Measurements from ENCODE around the gene CD2.

Gene CD2

GRCh38 chr1:116754198-116754977 lies at the start of gene CD2:
Gene CD2, plus strand, starts transcription at chr1:116754430. Its CDS starts 63 bp downstream, at chr1:116754493.
- ATAC-seq (peak; percentile 85), DNase-seq (no peak)

DNA sequence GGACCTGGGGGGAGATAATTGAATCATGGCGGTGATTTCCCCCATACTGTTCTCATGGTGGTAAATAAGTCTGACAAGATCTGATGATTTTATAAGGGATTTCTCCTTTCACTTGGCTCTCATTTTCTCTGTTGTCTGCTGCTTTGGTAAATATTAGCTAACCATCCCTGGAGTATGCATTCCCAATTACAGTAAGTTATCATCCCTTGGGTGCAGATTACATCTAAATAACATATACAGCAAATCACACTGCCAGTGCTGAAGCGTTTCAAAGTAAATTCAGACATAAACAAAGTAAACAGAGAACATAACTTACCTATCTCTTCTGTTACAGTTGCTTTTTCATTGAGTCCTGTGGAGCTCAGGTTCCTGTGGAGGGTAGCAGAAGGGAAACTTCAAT lies 48.1 kb upstream of the CD2 start:
- DNase-seq (no peak), ATAC-seq (no peak)

DNA sequence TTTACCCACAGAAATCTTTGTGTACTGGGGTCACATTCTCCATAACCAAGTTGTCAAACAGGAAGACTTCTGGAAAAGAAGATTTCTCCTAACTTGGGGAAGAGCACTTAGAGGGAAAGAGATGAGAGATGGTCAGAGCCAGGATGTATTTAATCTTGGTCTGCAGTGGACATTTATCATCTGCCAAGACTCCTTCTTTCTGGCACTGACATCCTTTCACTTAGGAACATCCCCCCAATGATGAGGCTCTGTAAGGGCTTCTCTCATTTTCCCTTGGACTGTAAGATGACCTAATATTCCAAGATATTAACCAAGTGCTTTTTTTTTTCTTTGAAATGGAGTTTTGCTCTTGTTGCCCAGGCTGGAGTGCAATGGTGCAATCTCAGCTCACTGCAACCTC lies 47.4 kb upstream of the CD2 start:
- ATAC-seq (no peak), DNase-seq (no peak)

DNA sequence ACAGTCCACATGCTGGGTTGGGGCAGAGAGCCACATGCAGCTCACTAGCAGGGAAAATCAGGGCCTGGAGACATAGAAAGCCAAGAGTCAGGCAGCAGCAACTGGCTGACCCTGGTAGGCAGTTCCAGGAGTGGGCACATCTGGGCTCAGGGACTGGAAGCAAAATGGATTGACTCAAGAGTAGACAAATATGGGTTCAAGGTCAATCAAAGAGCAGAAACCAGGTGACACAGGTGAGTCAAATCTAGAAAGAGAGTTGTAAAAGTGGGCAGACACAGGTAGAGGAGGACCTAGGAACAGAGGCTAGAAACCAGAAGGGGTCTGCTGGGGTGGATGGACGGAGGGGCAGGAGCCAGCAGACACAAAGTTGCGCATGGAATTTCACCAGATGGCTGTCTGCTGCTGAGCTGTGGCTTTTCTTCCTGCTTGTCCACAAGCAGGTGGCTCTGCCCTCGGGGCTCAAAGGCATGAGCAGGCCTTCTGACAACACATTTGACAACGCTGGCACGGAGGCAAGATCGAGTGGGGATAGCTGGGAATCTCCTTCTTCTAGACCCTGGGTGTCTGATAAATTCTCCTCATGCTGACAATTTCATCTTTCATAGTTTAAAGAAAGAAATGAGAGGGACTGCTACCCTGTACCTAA lies 45.9 kb upstream of the CD2 start:
- ATAC-seq (no peak), DNase-seq (no peak)

GRCh38 chr1:116709666-116710167 lies 44.5 kb upstream of the CD2 start:
- DNase-seq = no peak
- ATAC-seq = no peak

DNA sequence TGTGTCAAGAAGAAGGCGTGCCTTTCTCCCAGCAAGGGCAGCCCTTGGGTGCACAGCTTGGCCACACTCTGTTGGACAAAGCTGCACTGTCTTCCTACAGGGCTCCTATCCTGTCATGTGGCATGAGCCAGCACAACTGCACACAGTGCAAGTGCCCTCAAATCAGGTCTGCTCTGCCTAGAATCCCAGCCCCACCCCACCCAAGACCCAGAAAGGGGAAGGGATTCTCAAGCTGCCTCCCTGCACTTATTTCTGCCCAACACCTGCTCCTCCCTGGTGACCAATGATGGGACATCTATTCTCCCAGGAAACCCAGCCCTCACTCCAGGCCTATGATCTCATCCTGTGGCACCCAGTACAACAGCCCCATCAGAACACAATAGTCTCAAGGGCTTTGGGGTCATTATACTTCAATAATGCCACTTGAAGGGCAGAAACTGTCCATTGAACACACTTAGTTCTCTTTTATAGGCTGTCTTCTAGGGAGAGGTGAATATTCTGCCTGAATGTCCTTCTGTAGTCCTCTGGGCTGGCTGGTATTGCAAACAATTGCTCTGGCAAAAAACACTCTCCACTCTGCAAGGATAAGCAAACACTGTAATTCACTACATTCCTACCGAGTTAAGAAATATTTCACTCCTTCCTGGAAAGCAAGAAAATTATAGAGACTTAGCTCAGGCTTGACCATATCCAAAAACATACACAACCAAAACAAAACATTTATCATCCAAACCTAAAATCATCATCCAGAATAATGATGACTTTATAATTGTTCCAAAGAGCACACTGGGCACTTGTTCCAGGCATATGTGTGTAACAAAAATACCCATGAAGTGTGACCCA lies 43.6 kb upstream of the CD2 start:
- ATAC-seq = no peak
- no peak for DNase-seq

DNA sequence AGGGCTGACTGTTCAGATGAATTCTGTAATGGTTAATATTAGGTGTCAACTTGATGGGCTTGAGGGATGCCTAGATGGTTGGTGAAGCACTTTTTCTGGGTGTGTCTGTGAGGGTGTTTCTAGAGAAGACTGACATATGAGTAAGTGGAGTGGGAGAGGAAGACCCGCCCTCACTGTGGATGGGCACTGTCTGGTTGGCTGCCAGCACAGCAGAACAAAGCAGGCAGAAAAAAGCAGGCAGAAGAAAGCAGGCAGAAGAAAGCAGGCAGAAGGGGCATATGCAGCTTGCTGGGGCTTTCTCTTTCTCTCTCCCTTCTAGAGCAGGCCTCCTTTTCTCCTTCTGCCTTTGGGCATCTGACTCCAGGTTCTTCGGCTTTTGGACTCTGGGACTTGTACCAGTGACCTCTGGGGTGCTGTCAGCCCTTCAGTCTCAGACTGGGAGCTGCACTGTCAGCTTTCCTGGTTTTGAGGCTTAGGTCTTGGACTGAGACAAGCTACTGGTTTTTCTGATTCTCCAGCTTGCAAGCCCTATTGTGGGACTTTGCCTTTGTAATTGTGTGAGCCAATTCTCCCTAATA lies 42.9 kb upstream of the CD2 start:
- DNase-seq (peak; percentile 38), ATAC-seq (peak; percentile 93)

- no peak for DNase-seq
- ATAC-seq = no peak
Measured at GRCh38 chr1:116712510-116712909, 41.7 kb upstream of the CD2 start.

- ATAC-seq (no peak), DNase-seq (no peak)
Measured at GRCh38 chr1:116713474-116713873, 40.8 kb upstream of the CD2 start.

GRCh38 chr1:116716391-116716790 lies 37.8 kb upstream of the CD2 start:
- DNase-seq (no peak), ATAC-seq (no peak)

- ATAC-seq = no peak
- no peak for DNase-seq
Measured at GRCh38 chr1:116717318-116717717, 36.9 kb upstream of the CD2 start.

DNA sequence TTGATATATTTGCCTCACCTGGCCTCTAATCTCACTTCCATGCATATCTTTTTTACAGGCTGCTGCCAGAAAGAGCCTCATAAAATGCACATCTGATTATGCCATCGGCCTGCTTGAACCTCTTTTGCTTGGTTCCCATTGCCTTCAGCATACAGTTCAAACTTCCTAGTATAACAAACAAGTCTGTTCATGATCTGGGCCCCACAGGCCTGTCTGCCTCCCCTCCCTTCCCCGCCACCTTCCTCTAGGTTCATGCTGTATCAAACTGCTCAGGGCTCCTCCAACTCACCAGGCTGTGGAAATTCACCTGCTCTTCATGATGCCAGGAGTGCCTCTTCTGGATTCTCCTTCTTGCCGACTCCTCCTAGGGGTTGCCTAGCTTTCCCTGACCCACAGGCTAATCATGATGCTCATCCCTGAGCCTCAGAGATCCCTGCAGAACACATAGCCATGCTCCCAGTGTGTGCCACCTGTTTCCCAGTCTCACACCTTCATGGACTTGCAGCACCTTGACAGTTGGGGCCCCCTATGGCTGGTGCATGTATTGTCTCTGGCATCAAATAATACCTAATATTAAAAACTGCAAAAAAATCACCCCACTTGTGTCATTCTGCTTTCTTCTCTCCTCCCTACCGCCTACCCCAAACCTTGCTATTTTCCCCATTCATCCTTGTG lies 33.7 kb upstream of the CD2 start:
- no peak for ATAC-seq
- DNase-seq = no peak

GRCh38 chr1:116721039-116721405 lies 33.2 kb upstream of the CD2 start:
- ATAC-seq = no peak

GRCh38 chr1:116721451-116722007 lies 32.7 kb upstream of the CD2 start:
- no peak for ATAC-seq
- DNase-seq = no peak

More at GRCh38 chr1:116721039-116721405, 33.2 kb upstream of the CD2 start:
- no peak for DNase-seq

DNA sequence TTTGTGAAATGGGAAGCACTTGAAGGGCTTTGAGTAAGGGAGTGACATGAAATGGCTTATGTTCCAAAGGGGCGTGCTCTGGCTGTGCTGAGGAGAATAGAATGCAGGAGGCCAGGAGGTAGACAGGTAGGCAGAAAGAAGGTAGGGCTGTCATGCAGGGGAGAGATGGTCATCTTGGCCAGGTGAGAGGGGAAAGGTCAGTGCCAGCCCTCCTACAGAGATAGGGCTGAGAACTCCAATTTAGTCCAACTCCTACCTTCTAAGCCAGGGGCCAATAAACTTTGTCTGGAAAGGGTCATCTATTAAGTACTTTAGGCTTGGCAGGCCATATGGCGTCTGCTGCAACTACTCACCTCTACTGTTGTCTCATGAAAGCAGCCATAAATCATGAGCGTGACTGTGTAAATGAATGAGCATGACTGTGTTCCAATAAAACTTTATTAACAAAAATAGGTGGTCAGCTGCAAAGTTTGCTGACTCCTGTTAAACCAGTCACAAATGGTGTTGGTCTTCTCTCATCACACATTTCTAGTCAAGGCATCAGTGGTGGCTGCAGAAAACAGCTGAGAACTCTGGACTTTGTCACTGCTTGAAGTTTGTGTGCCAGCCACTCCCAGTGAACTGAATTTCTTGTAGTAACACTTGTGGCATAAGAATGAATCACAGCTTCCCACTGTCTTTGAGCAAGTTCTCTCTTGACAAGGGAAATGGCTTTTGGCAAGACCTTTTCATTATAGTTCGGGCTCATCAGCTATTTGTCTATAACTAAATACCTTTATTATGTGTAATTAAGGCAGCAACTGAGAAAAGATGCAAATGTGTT lies 32.0 kb upstream of the CD2 start:
- DNase-seq (no peak), ATAC-seq (no peak)

GRCh38 chr1:116724765-116725375 lies 29.4 kb upstream of the CD2 start:
- DNase-seq (peak; percentile 87), ATAC-seq (no peak)

GRCh38 chr1:116725798-116726197 lies 28.4 kb upstream of the CD2 start:
- DNase-seq (no peak), ATAC-seq (no peak)

DNA sequence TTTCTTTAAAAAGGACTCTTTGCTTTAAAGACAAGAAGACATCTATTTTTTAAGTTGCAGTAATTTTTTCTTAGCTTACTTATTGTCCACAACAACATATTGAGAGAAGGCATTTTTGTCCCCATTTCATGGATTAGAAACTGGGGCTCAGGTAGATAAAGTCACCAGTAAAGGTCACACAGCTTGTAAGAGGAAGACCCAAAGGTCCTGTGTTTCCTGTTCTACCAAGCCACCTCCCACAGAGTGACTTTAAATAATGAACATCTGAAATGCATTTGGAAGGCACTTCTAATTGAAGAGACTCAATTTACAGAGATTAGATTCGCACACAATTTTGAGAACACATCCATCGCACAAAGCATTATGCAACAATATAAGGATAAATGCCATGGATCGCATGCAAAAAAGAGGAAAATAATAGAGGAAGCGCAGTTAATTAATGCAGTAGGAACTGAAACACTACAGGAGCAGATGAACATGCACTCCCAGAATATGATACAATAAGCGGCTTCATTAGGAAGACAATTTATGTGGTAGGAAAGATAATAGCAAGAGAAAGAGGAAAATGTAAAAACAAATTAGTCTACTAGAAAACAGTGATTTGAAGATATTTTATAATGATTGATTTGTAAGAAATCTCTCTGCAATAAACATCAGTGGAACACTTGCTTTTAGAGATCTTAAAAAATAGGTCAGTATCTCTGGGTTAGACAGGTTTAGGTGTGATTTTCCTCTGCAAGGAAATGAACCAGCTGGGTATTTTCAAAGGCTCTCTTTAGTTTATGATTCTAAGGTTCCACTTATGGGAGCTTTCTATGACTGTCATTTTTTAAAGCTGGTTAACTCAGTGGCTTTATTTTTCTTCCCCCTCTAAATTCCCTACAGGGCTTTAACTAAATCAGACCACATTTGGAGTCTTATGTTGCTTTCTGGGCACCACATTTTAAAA lies 27.1 kb upstream of the CD2 start:
- no peak for DNase-seq
- peak; percentile 54 for ATAC-seq

DNA sequence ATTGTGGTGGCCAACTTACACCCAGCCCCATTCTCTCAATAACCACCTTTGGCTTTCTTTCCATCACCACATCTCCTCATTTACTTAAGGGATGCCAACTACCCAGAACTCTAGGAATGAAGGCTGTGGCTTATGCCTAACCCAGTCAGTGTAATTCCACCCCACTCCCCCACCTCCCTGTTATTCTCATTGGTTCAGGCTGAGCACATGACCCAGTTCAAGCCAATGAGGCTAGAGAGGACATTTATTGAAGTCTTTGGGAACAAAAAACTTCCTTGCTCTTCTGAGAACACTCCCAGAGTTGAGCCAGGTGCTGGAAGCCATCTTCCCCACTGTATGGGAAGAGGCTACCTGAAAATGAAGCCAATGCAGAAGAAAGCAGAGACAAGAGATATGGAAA lies 22.8 kb upstream of the CD2 start:
- ATAC-seq (no peak), DNase-seq (no peak)
